Naive thymus-derived CD8-positive, alpha-beta T cell (primary cell): Measurements from ENCODE around the gene KCNA5. TPM values are rescaled to one million over a fixed set of nuclear protein-coding genes. Genes with fewer than 3 reads are reported as not detected.
A peak's percentile ranks its signal among the peaks of the same experiment; 100 is the strongest.

Source experiments
- ATAC-seq, 2 donors: fragments of 150-1000 bp; cut with Tn5 transposase in 1 of 2; sonication (Bioruptor Pico), chemical (Tn5 transposase) in 1 of 2; 1 replicate in 1 of 2; 2 replicates in 1 of 2; pipeline ENCODE4 v1.10.0; 2021; ENCODE audit warnings: mild to moderate bottlenecking in 2 of 2, moderate library complexity in 2 of 2
- POLR2A ChIA-PET: fragments of 350-600 bp; sonication (Branson Sonifier 250); formaldehyde crosslinking; loops from one replicate; lab custom pipeline; 2021; ENCODE audit warnings: antibody characterized with exemption; lab: Charles Lee
- DNase-seq, 10 donors: peaks; one replicate each; pipeline versions ENCODE4 v3.0.0 to v3.0.0-alpha.2; 2020 to 2022
- H3K27ac Mint-ChIP-seq, 10 donors: one replicate each; pipeline ENCODE4 v1.8.0; 2020 to 2022; ENCODE audit warnings: mild to moderate bottlenecking in 10 of 10, mixed read lengths in 10 of 10, moderate library complexity in 4 of 10, inconsistent platforms in 1 of 10
- H3K27me3 Mint-ChIP-seq, 5 donors: one replicate each; pipeline ENCODE4 v1.8.0; 2021 to 2022; ENCODE audit warnings: mixed read lengths in 5 of 5
- H3K36me3 Mint-ChIP-seq, 3 donors: one replicate each; pipeline ENCODE4 v1.8.0; 2020 to 2022; ENCODE audit warnings: mixed read lengths in 3 of 3, mild to moderate bottlenecking in 2 of 3, inconsistent platforms in 1 of 3
- H3K4me1 Mint-ChIP-seq, 4 donors: one replicate each; pipeline ENCODE4 v1.8.0; 2021 to 2022; ENCODE audit warnings: mixed read lengths in 4 of 4
- H3K4me3 Mint-ChIP-seq, 10 donors: one replicate each; pipeline ENCODE4 v1.8.0; 2020 to 2022; ENCODE audit warnings: mild to moderate bottlenecking in 10 of 10, mixed read lengths in 10 of 10, moderate library complexity in 6 of 10, inconsistent platforms in 1 of 10
- H3K9me3 Mint-ChIP-seq, 9 donors: one replicate each; pipeline ENCODE4 v1.8.0; 2020 to 2022; ENCODE audit warnings: mixed read lengths in 9 of 9, mild to moderate bottlenecking in 3 of 9, inconsistent platforms in 1 of 9, moderate library complexity in 1 of 9
- polyA plus RNA-seq, 3 donors: library from polyadenylated mRNA; unstranded; fragments of 300-500 nt; fragmentation: Illumina TruSeq; gene quantifications; one replicate each; pipeline ENCODE4 v1.2.3, GENCODE V29; 2021
- total RNA-seq, 8 experiments: library from RNA in 2 of 8; stranded (reverse) in 2 of 8; gene quantifications; one replicate each; pipeline ENCODE4 v1.2.3 and lab custom pipeline; 2021 to 2026

KCNA5 gene
- total and polyA plus RNA-seq, 5 experiments from 2014 or later: not detected

DNA sequence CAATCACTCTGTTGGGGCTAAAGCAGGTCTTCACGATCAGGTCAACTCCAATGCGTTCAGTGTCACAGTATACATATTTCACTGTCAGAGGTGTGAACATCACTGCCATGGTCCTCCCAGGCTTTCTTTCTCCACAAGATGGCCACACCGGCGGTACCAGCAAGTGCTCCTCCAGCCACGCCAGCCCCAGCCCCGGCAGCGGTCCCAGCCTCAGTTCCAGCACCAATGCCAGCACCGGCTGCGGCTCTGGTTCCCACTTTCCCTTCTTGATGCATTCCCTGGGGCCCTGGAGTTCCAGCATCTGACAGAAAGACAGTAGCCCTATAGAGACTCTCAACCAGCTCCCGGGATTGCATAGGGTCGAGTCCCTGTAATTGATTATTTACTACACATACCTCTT is 10.9 kb upstream of the KCNA5 start:
- H3K27me3 Mint-ChIP-seq: peaks cover 0 to 8% (median 3%) of the 10 kb centered on the region in 5 donors
- POLR2A ChIA-PET: no interaction called here
- ATAC-seq (no peak), DNase-seq (no peak)
- H3K27ac Mint-ChIP-seq: no peak overlapping the region
- H3K36me3 Mint-ChIP-seq: no peaks in the 10 kb centered on the region
- no peak overlapping the region for H3K4me3 Mint-ChIP-seq
- H3K9me3 Mint-ChIP-seq: peaks cover 0 to 1% (median 0%) of the 10 kb centered on the region in 9 donors
- peaks cover 0 to 5% (median 0%) of the 10 kb centered on the region in 4 donors for H3K4me1 Mint-ChIP-seq

- Mint-ChIP-seq H3K4me3 (no peak overlapping the region), H3K9me3 (peaks cover 0 to 1% (median 0%) of the 10 kb centered on the region in 9 donors), H3K27ac (no peak overlapping the region), H3K4me1 (peaks cover 0 to 5% (median 0%) of the 10 kb centered on the region in 4 donors), H3K36me3 (no peaks in the 10 kb centered on the region), H3K27me3 (peaks cover 6 to 10% (median 9%) of the 10 kb centered on the region in 5 donors)
- DNase-seq: no peak
- POLR2A ChIA-PET: no interaction called here
- ATAC-seq: no peak
These were observed 9.8 kb upstream of the KCNA5 start for GRCh38 chr12:5033883-5034282.

DNA sequence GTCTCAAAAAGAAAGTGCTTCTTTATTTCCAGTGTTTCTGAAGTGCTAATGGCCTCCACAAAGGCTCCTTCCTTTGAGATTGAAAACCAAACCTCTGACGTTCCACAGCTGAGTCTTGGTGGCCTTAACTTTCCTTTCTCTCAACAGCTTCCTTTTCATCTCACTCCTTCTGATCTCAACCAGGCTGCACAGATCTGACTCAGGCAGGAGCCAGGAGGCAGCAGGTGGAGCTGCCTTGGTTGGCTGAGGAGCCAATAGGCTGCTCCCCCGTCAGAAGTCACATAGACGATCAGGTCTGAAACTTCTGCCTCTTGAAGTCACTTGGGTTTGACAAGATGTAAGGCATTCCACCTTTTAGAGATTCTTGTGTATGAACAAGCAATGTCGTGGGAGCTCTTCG is 9.1 kb upstream of the KCNA5 start:
- POLR2A ChIA-PET: no interaction called here
- Mint-ChIP-seq H3K4me3 (no peak overlapping the region), H3K4me1 (peaks cover 0 to 5% (median 0%) of the 10 kb centered on the region in 4 donors), H3K27me3 (peaks cover 8 to 18% (median 10%) of the 10 kb centered on the region in 5 donors), H3K9me3 (peaks cover 0 to 1% (median 0%) of the 10 kb centered on the region in 9 donors), H3K27ac (no peak overlapping the region), H3K36me3 (no peaks in the 10 kb centered on the region)
- ATAC-seq (no peak), DNase-seq (no peak)

- Mint-ChIP-seq H3K4me1 (peaks cover 0 to 5% (median 0%) of the 10 kb centered on the region in 4 donors), H3K36me3 (no peaks in the 10 kb centered on the region)
These were observed 8.1 kb upstream of the KCNA5 start for GRCh38 chr12:5035618-5036017.

DNA sequence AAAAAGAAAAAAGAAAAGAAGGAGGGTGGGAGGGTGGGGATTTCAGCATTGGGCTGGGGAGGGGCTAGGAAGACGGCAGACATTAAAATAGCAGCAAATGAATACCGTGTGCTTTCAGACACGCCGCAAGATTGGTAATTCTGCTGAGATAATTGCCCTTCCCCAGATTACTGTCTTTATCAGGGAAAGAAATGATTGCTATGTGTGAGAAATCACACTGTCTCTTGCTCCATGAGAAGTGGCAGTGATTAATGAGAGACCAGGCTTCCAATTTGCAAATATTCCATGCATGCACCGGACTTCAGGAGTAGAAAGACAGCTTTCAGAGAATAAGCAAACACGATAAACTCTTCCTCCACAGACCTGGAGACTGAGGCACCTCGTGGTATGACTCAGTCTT is 7.6 kb upstream of the KCNA5 start:
- DNase-seq (no peak), ATAC-seq (no peak)
- Mint-ChIP-seq H3K27me3 (peaks cover 12 to 32% (median 17%) of the 10 kb centered on the region in 5 donors), H3K36me3 (no peaks in the 10 kb centered on the region), H3K4me3 (no peak overlapping the region), H3K27ac (no peak overlapping the region), H3K4me1 (peaks cover 0 to 5% (median 0%) of the 10 kb centered on the region in 4 donors), H3K9me3 (peaks cover 0 to 1% (median 0%) of the 10 kb centered on the region in 9 donors)
- POLR2A ChIA-PET: no interaction called here

More at GRCh38 chr12:5035618-5036017, 8.1 kb upstream of the KCNA5 start:
- H3K4me3 Mint-ChIP-seq: no peak overlapping the region
- peak overlapping the region in 1 of 10 donors; percentile 57 for H3K27ac Mint-ChIP-seq
- peaks cover 0 to 1% (median 0%) of the 10 kb centered on the region in 9 donors for H3K9me3 Mint-ChIP-seq
- H3K27me3 Mint-ChIP-seq: peaks cover 11 to 28% (median 15%) of the 10 kb centered on the region in 5 donors
- DNase-seq: no peak
- POLR2A ChIA-PET: no interaction called here
- ATAC-seq: no peak

- no peak for ATAC-seq
- Mint-ChIP-seq H3K9me3 (peaks cover 0 to 2% (median 0%) of the 10 kb centered on the region in 9 donors), H3K36me3 (no peaks in the 10 kb centered on the region), H3K4me3 (no peak overlapping the region), H3K27me3 (peaks cover 21 to 50% (median 28%) of the 10 kb centered on the region in 5 donors), H3K4me1 (peaks cover 0 to 5% (median 2%) of the 10 kb centered on the region in 4 donors), H3K27ac (no peak overlapping the region)
- no peak for DNase-seq
- POLR2A ChIA-PET: no interaction called here
These were observed 5.8 kb upstream of the KCNA5 start for GRCh38 chr12:5037795-5038357.

- Mint-ChIP-seq H3K27ac (no peak overlapping the region), H3K4me3 (no peak overlapping the region), H3K27me3 (peaks cover 21 to 56% (median 27%) of the 10 kb centered on the region in 5 donors), H3K36me3 (no peaks in the 10 kb centered on the region), H3K4me1 (peaks cover 0 to 5% (median 2%) of the 10 kb centered on the region in 4 donors), H3K9me3 (peaks cover 0 to 2% (median 0%) of the 10 kb centered on the region in 9 donors)
- ATAC-seq (no peak), DNase-seq (no peak)
- POLR2A ChIA-PET: no interaction called here
These were observed 4.8 kb upstream of the KCNA5 start for GRCh38 chr12:5038781-5039311.

- Mint-ChIP-seq H3K9me3 (peaks cover 0 to 2% (median 0%) of the 10 kb centered on the region in 9 donors), H3K36me3 (no peaks in the 10 kb centered on the region), H3K4me1 (peaks cover 0 to 3% (median under 1%) of the 10 kb centered on the region in 4 donors), H3K27ac (no peak overlapping the region), H3K27me3 (peaks cover 21 to 57% (median 30%) of the 10 kb centered on the region in 5 donors), H3K4me3 (no peak overlapping the region)
- ATAC-seq (no peak), DNase-seq (no peak)
- POLR2A ChIA-PET: no interaction called here
These were observed 3.9 kb upstream of the KCNA5 start for GRCh38 chr12:5039815-5040214.

DNA sequence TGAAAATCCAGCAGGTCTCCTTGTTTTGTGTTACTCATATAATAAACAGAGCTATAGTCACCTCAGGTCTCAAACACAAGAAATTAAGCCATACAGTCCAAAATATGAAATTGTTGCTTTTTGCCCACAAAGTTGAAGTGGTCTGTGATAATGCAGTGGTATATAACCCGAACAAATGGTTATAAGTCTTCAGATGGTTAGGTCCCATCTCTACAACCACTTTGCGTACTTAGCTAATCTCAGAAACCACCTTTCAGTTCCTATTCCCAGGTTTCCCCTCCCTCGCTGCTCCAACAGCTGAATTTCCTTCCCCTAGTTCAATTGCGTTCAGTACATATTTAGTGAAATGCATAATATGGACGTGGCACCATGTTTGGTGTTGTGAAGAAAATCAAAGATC is 3.3 kb upstream of the KCNA5 start:
- Mint-ChIP-seq H3K4me1 (peaks cover 0 to 3% (median 0%) of the 10 kb centered on the region in 4 donors), H3K27me3 (peaks cover 26 to 63% (median 36%) of the 10 kb centered on the region in 5 donors), H3K36me3 (no peaks in the 10 kb centered on the region), H3K9me3 (peaks cover 0 to 3% (median 0%) of the 10 kb centered on the region in 9 donors), H3K27ac (peak overlapping the region in 1 of 10 donors; percentile 65), H3K4me3 (no peak overlapping the region)
- no peak for ATAC-seq
- POLR2A ChIA-PET: no interaction called here
- no peak for DNase-seq

DNA sequence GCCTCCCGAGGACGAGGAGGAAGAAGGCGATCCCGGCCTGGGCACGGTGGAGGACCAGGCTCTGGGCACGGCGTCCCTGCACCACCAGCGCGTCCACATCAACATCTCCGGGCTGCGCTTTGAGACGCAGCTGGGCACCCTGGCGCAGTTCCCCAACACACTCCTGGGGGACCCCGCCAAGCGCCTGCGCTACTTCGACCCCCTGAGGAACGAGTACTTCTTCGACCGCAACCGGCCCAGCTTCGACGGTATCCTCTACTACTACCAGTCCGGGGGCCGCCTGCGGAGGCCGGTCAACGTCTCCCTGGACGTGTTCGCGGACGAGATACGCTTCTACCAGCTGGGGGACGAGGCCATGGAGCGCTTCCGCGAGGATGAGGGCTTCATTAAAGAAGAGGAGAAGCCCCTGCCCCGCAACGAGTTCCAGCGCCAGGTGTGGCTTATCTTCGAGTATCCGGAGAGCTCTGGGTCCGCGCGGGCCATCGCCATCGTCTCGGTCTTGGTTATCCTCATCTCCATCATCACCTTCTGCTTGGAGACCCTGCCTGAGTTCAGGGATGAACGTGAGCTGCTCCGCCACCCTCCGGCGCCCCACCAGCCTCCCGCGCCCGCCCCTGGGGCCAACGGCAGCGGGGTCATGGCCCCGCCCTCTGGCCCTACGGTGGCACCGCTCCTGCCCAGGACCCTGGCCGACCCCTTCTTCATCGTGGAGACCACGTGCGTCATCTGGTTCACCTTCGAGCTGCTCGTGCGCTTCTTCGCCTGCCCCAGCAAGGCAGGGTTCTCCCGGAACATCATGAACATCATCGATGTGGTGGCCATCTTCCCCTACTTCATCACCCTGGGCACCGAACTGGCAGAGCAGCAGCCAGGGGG is 979 bp downstream of the KCNA5 start:
- H3K4me1 Mint-ChIP-seq: peaks cover 0 to 8% (median 0%) of the 10 kb centered on the region in 4 donors
- peaks cover 0 to 3% (median 0%) of the 10 kb centered on the region in 9 donors for H3K9me3 Mint-ChIP-seq
- H3K27me3 Mint-ChIP-seq: peaks cover 25 to 56% (median 37%) of the 10 kb centered on the region in 5 donors

DNA sequence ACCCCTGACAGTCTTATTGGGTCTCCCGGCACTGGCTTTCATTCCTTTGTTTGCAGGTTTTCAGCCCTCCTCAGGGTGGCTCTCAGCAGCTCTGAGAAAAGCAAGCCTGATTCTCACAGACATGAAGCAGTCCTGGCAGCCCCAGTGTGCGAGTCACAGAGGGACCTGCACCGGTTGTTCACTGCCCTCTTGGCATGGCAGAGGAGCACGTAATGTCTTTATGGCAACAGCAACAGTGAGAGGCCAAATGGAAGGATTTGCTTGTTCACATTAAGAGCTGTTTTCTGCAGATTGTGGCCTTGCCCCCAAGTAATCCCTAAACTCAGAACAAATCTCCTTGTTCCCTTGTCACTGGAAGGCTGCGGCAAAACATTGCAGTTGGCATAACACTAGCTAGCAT is 3.4 kb downstream of the KCNA5 start:
- Mint-ChIP-seq H3K27me3 (peaks cover 20 to 33% (median 26%) of the 10 kb centered on the region in 5 donors), H3K4me3 (no peak overlapping the region), H3K4me1 (peaks cover 0 to 23% (median 0%) of the 10 kb centered on the region in 4 donors), H3K27ac (no peak overlapping the region), H3K9me3 (peaks cover 0 to 3% (median 0%) of the 10 kb centered on the region in 9 donors), H3K36me3 (no peaks in the 10 kb centered on the region)
- DNase-seq: no peak
- POLR2A ChIA-PET: no interaction called here
- ATAC-seq: no peak

More for the DNA sequence above, 979 bp downstream of the KCNA5 start:
- no peak for DNase-seq
- Mint-ChIP-seq H3K27ac (no peak overlapping the region), H3K4me3 (no peak overlapping the region), H3K36me3 (no peaks in the 10 kb centered on the region)
- no peak for ATAC-seq
- POLR2A ChIA-PET: no interaction called here

- Mint-ChIP-seq H3K9me3 (peaks cover 0 to 3% (median 0%) of the 10 kb centered on the region in 9 donors), H3K4me3 (no peak overlapping the region), H3K4me1 (peaks cover 0 to 26% (median 0%) of the 10 kb centered on the region in 4 donors), H3K36me3 (no peaks in the 10 kb centered on the region), H3K27me3 (peaks cover 17 to 28% (median 19%) of the 10 kb centered on the region in 5 donors), H3K27ac (no peak overlapping the region)
- POLR2A ChIA-PET: no interaction called here
- DNase-seq (no peak), ATAC-seq (no peak)
These were observed 4.0 kb downstream of the KCNA5 start for GRCh38 chr12:5047729-5048128.
